ENCODE data around the gene MAP3K2.

Gene MAP3K2

DNA sequence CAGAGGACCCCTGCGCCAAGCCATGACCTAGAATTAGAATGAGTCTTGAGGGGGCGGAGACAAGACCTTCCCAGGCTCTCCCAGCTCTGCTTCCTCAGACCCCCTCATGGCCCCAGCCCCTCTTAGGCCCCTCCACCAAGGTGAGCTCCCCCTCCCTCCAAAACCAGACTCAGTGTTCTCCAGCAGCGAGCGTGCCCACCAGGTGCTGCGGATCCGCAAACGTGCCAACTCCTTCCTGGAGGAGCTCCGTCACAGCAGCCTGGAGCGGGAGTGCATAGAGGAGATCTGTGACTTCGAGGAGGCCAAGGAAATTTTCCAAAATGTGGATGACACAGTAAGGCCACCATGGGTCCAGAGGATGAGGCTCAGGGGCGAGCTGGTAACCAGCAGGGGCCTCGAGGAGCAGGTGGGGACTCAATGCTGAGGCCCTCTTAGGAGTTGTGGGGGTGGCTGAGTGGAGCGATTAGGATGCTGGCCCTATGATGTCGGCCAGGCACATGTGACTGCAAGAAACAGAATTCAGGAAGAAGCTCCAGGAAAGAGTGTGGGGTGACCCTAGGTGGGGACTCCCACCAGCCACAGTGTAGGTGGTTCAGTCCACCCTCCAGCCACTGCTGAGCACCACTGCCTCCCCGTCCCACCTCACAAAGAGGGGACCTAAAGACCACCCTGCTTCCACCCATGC lies 33.5 kb upstream of the MAP3K2 start:
- TF ChIP-seq, protein P1, sequence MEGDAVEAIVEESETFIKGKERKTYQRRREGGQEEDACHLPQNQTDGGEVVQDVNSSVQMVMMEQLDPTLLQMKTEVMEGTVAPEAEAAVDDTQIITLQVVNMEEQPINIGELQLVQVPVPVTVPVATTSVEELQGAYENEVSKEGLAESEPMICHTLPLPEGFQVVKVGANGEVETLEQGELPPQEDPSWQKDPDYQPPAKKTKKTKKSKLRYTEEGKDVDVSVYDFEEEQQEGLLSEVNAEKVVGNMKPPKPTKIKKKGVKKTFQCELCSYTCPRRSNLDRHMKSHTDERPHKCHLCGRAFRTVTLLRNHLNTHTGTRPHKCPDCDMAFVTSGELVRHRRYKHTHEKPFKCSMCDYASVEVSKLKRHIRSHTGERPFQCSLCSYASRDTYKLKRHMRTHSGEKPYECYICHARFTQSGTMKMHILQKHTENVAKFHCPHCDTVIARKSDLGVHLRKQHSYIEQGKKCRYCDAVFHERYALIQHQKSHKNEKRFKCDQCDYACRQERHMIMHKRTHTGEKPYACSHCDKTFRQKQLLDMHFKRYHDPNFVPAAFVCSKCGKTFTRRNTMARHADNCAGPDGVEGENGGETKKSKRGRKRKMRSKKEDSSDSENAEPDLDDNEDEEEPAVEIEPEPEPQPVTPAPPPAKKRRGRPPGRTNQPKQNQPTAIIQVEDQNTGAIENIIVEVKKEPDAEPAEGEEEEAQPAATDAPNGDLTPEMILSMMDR (IDR thresholded peaks at IDR 0.05; ENCODE audit: insufficient read depth, low read length, missing control alignments) = no peak
- CTCF ChIA-PET = no interaction called here
- POLR2A ChIA-PET = no interaction called here
- H3K4me3 ChIP-seq (ENCODE audit: low read depth, low read length) = no peak overlapping the region
- no peak for DNase-seq (ENCODE audit: low read depth, low spot score)

DNA sequence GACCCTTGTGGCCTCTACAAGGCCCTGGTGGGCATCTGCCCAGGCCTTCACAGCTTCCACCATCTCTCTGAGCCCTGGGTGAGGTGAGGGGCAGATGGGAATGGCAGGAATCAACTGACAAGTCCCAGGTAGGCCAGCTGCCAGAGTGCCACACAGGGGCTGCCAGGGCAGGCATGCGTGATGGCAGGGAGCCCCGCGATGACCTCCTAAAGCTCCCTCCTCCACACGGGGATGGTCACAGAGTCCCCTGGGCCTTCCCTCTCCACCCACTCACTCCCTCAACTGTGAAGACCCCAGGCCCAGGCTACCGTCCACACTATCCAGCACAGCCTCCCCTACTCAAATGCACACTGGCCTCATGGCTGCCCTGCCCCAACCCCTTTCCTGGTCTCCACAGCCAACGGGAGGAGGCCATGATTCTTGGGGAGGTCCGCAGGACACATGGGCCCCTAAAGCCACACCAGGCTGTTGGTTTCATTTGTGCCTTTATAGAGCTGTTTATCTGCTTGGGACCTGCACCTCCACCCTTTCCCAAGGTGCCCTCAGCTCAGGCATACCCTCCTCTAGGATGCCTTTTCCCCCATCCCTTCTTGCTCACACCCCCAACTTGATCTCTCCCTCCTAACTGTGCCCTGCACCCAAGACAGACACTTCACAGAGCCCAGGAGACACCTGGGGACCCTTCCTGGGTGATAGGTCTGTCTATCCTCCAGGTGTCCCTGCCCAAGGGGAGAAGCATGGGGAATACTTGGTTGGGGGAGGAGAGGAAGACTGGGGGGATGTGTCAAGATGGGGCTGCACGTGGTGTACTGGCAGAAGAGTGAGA lies 32.5 kb upstream of the MAP3K2 start:
- no peak overlapping the region for H3K4me3 ChIP-seq (ENCODE audit: low read depth, low read length)
- TF ChIP-seq, protein P1 (IDR thresholded peaks at IDR 0.05; ENCODE audit: insufficient read depth, low read length, missing control alignments) = no peak
- CTCF ChIA-PET = interaction anchor here (1.0 to 1.6 kb wide), 2 partner anchors 13 to 32 kb away, joined by 4 read pairs; partner anchors contain the start of gene MAP3K2
- no peak for DNase-seq (ENCODE audit: low read depth, low spot score)
- POLR2A ChIA-PET = no interaction called here

- ChIA-PET POLR2A (no interaction called here), CTCF (interaction anchor here (1.0 to 1.6 kb wide), 2 partner anchors 14 to 31 kb away, joined by 4 read pairs; partner anchors contain the start of gene MAP3K2)
- no peak for DNase-seq (ENCODE audit: low read depth, low spot score)
- TF ChIP-seq, protein P1 (IDR thresholded peaks at IDR 0.05; ENCODE audit: insufficient read depth, low read length, missing control alignments) = no peak
- H3K4me3 ChIP-seq (ENCODE audit: low read depth, low read length) = no peak overlapping the region
These were observed 31.8 kb upstream of the MAP3K2 start for GRCh38 chr2:127419448-127420038.

GRCh38 chr2:127419112-127419430 lies 31.3 kb upstream of the MAP3K2 start:
- ChIA-PET POLR2A (no interaction called here), CTCF (interaction anchor here (1.0 to 1.6 kb wide), 2 partner anchors 14 to 31 kb away, joined by 4 read pairs; partner anchors contain the start of gene MAP3K2)
- DNase-seq (ENCODE audit: low read depth, low spot score) = no peak
- H3K4me3 ChIP-seq (ENCODE audit: low read depth, low read length) = no peak overlapping the region
- TF ChIP-seq, protein P1 (IDR thresholded peaks at IDR 0.05; ENCODE audit: insufficient read depth, low read length, missing control alignments) = no peak

- ChIA-PET CTCF (interaction anchor here (1.0 to 1.6 kb wide), 2 partner anchors 15 to 30 kb away, joined by 4 read pairs; partner anchors contain the start of gene MAP3K2), POLR2A (interaction anchor here (0.6 kb wide), 1 partner anchor 30 kb away, joined by 3 read pairs; no protein-coding TSS in a partner anchor)
- H3K4me3 ChIP-seq (ENCODE audit: low read depth, low read length) = no peak within 1 kb of the TSS
- DNase-seq (ENCODE audit: low read depth, low spot score) = no peak
- TF ChIP-seq, protein P1 (IDR thresholded peaks at IDR 0.05; ENCODE audit: insufficient read depth, low read length, missing control alignments) = no peak
These were observed 30.7 kb upstream of the MAP3K2 start, which contains the start of gene PROC for GRCh38 chr2:127418300-127419111. Gene PROC, plus strand, starts transcription at chr2:127418427. Its CDS starts 1,516 bp downstream, at chr2:127419943.

All from AG04449 (cell line).